Chondrocyte (in vitro differentiated cells): ENCODE data around the gene IL1B. TPM values are rescaled to one million over a fixed set of nuclear protein-coding genes. Genes with fewer than 3 reads are reported as not detected.

ENCODE experiments used
- DNase-seq: peaks from one replicate; pipeline ENCODE4 v3.0.0; 2021; ENCODE audit warnings: mixed read lengths, low spot score
- H3K27ac Mint-ChIP-seq: one replicate; pipeline ENCODE4 v1.8.0; 2021; ENCODE audit warnings: mild to moderate bottlenecking, moderate library complexity, mixed read lengths; ENCODE audit not compliant: unreplicated experiment
- H3K27me3 Mint-ChIP-seq: 2 replicates; pipeline ENCODE4 v1.8.0; 2021; ENCODE audit warnings: low read depth, mixed read lengths
- H3K36me3 Mint-ChIP-seq: 2 replicates; pipeline ENCODE4 v1.8.0; 2021; ENCODE audit warnings: low read depth, mixed read lengths
- H3K4me1 Mint-ChIP-seq: 2 replicates; pipeline ENCODE4 v1.8.0; 2021; ENCODE audit warnings: low read depth, mild to moderate bottlenecking, mixed read lengths
- H3K4me3 Mint-ChIP-seq: one replicate; pipeline ENCODE4 v1.8.0; 2021; ENCODE audit warnings: mild to moderate bottlenecking, moderate library complexity, mixed read lengths; ENCODE audit not compliant: unreplicated experiment
- H3K9me3 Mint-ChIP-seq: 2 replicates; pipeline ENCODE4 v1.8.0; 2021; ENCODE audit warnings: low read depth, mixed read lengths
- total RNA-seq: library from RNA; stranded (reverse); gene quantifications from 3 replicates; pipeline ENCODE4 v1.2.1, GENCODE V29; 2021
- TF ChIP-seq, protein P1 (sequence below): fragments of 200-600 bp; sonication (generic); IDR thresholded peaks from 2 replicates; pipeline ENCODE4 v1.5.0; 2021; ENCODE audit warnings: antibody characterized with exemption, mild to moderate bottlenecking, moderate library complexity

Gene IL1B
- total RNA-seq, 1 donor from 2014 or later: not detected

- TF ChIP-seq, protein P1, sequence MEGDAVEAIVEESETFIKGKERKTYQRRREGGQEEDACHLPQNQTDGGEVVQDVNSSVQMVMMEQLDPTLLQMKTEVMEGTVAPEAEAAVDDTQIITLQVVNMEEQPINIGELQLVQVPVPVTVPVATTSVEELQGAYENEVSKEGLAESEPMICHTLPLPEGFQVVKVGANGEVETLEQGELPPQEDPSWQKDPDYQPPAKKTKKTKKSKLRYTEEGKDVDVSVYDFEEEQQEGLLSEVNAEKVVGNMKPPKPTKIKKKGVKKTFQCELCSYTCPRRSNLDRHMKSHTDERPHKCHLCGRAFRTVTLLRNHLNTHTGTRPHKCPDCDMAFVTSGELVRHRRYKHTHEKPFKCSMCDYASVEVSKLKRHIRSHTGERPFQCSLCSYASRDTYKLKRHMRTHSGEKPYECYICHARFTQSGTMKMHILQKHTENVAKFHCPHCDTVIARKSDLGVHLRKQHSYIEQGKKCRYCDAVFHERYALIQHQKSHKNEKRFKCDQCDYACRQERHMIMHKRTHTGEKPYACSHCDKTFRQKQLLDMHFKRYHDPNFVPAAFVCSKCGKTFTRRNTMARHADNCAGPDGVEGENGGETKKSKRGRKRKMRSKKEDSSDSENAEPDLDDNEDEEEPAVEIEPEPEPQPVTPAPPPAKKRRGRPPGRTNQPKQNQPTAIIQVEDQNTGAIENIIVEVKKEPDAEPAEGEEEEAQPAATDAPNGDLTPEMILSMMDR: no peak
- H3K9me3 Mint-ChIP-seq: peaks cover 6% of the 10 kb centered on the region
- peaks cover 4% of the 10 kb centered on the region for H3K4me1 Mint-ChIP-seq
- no peaks in the 10 kb centered on the region for H3K36me3 Mint-ChIP-seq
- H3K4me3 Mint-ChIP-seq: no peak overlapping the region
- DNase-seq: no peak
- H3K27ac Mint-ChIP-seq: no peak overlapping the region
- H3K27me3 Mint-ChIP-seq: no peaks in the 10 kb centered on the region
Measured at GRCh38 chr2:112876971-112877361, 40.4 kb upstream of the IL1B start.

DNA sequence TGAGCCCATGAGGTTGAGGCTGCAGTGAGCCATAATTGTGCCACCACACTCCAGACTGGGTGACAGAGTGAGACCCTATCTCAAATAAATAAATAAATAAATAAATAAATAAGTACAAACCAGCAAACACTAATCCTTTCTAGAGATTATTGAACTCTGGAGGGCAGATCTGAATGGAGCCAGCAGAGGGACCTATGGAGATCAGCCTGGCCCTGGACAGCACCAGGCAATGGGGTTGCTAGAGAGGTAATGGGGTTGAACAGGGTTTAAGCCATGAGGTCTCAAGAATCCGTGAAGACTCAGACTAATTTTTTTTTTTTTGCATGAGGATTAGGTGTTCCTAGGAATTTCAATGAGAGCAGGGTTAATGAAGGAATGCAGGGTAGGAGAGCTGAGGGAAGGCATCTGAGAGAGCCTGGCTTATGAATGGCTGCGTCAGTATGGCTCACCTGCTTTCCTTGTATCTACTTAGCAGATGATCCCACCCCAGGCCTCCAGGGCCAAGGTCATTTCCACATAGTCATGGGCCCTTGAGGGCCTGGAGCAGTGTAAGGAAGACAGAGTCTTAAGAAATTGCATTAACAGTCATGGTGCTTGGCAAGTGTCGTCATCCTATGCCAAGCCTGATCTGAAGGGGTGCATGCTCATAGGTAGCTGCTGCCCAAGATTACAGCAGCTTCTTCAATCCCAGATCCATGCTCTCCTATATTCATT lies 39.8 kb upstream of the IL1B start:
- Mint-ChIP-seq H3K9me3 (peaks cover 8% of the 10 kb centered on the region), H3K27ac (no peak overlapping the region), H3K4me1 (peaks cover 4% of the 10 kb centered on the region), H3K36me3 (no peaks in the 10 kb centered on the region), H3K27me3 (no peaks in the 10 kb centered on the region), H3K4me3 (no peak overlapping the region)
- TF ChIP-seq, protein P1: no peak
- DNase-seq: no peak

DNA sequence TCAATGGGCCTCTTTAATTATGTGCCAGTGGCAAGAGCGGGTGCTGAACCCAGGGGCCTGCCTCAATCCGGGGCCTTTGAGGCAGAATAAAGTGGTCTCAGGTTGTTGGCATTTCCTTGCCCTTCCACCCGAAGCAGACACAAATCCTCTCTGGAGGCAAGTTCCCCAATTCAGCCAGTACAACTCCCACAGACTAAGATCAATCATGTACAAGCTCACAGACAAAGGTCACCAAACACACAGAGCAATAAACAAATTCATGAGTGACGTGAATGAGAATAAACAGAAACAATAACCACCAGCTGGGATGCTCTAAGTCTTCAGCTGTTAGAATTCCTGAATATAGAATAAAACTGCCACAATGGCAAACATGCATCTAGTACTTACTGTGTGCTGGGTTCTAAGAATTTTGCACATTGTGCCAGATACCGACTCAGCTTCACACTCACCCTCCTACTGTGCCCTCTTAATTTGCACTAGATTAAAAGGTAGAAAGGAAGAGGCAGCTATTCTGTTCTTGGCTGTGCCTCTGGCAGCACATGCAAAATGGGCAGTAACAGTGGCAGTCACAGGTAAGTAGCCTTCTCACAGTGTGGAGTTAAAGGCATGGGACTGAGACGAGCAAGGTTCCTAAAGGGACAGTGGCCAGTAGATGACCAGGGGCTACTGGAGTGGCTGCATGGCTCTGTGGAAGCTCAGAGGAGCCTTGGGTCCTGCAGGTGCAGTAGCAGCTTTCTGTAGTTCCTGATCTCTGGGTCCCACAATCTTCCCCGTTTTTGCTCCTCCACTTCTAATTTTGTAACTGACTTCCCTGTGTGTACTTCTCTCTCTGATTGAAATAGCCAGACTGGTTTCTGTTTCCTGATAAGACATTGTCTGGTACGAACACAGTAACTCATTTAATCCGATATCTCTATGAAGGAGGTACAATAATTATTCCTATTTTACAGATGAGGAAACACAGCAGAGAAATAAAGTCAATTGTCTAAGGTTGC lies 34.6 kb upstream of the IL1B start:
- DNase-seq: no peak
- TF ChIP-seq, protein P1: no peak
- Mint-ChIP-seq H3K4me3 (no peak overlapping the region), H3K4me1 (peaks cover 11% of the 10 kb centered on the region), H3K9me3 (peaks cover 11% of the 10 kb centered on the region), H3K27me3 (no peaks in the 10 kb centered on the region), H3K27ac (no peak overlapping the region), H3K36me3 (no peaks in the 10 kb centered on the region)

DNA sequence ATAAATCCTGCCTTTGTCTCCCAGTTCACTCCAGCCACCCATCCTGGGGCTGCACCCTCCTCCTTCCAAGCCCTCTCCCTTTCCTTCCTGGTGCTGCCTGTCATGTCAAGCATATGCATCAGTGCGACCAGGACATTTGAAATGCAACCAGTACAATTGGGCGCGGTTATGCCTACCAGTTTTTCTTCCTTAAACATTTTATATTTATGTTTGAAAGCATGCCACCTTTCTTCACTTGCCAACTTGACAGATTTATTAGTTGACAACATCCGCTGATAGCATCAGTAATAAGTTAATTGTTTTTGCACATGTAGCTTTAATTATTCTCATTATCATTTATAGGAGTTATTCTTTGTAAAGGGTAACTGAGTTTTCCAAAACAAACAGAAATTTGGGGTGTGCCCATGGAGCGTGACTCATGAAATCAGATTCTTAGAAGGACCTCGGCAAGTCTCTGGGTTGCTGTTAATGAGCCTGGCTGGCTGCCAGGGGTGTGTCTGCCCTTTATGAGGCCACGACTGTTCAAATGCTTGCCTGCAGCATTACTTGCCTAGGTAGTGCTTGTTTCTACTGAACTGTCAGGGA lies 32.8 kb upstream of the IL1B start:
- peaks cover 18% of the 10 kb centered on the region for H3K9me3 Mint-ChIP-seq
- TF ChIP-seq, protein P1: no peak
- H3K36me3 Mint-ChIP-seq: no peaks in the 10 kb centered on the region
- no peak overlapping the region for H3K4me3 Mint-ChIP-seq
- H3K27ac Mint-ChIP-seq: no peak overlapping the region
- no peaks in the 10 kb centered on the region for H3K27me3 Mint-ChIP-seq
- no peak for DNase-seq
- peaks cover 11% of the 10 kb centered on the region for H3K4me1 Mint-ChIP-seq
